HCT116 (cell line): ENCODE data around the gene BDH1.

ENCODE experiments used
- CTCF ChIP-seq, 3 experiments: fragments of 200-600 bp in 1 of 3; sonication (generic) in 1 of 3; IDR thresholded peaks in 2 of 3; conservative IDR thresholded peaks in 1 of 3; 2 replicates each; pipeline ENCODE4 v1.5.1; 2012 to 2017; ENCODE audit warnings: low read depth in 2 of 3, low read length in 2 of 3, antibody characterized with exemption in 1 of 3, borderline replicate concordance in 1 of 3, control low read depth in 1 of 3, mild to moderate bottlenecking in 1 of 3, mixed read lengths in 1 of 3, mixed run types in 1 of 3, moderate library complexity in 1 of 3; ENCODE audit not compliant: insufficient read depth in 1 of 3
- ELF1 ChIP-seq: IDR thresholded peaks from 2 replicates; pipeline ENCODE4 v1.6.1; 2012; ENCODE audit warnings: low read depth, borderline replicate concordance
- EZH2 ChIP-seq: fragments of 200-600 bp; sonication (generic); IDR thresholded peaks from 2 replicates; pipeline ENCODE4 v1.6.1; 2017; ENCODE audit warnings: antibody characterized with exemption, mixed run types
- FOSL1 ChIP-seq: IDR thresholded peaks from 2 replicates; pipeline ENCODE4 v1.6.1; 2012; ENCODE audit warnings: low read depth
- POLR2A ChIP-seq: IDR thresholded peaks from 2 replicates; pipeline ENCODE4 v1.7.0; 2011; ENCODE audit warnings: borderline replicate concordance; ENCODE audit not compliant: insufficient read depth, insufficient read length; ENCODE audit errors: extremely low read depth
- POLR2AphosphoS5 ChIP-seq: IDR thresholded peaks from 2 replicates; pipeline ENCODE4 v1.6.1; 2011; ENCODE audit warnings: mild to moderate bottlenecking, low read depth, low read length, moderate library complexity
- ZNF274 ChIP-seq: fragments of 200-500 bp; sonication (Bioruptor generic); IDR thresholded peaks from 2 replicates; pipeline ENCODE4 v1.6.1; 2014; ENCODE audit warnings: mild to moderate bottlenecking, low read depth, low read length, inconsistent platforms

GRCh38 chr3:197549261-197549885 lies 6.4 kb downstream of the BDH1 start:
- TF ChIP-seq FOSL1 (no peak), CTCF (IDR thresholded peaks at IDR 0.05 in 2 of 3, conservative IDR thresholded peaks at IDR 0.05 in 1 of 3; ENCODE audit: borderline replicate concordance in 1 of 3, insufficient read depth in 1 of 3, low read depth in 2 of 3, low read length in 2 of 3) (no peak), EZH2 (no peak), POLR2AphosphoS5 (no peak), POLR2A (no peak), ZNF274 (no peak), ELF1 (no peak)
